ENCODE results near the gene DEDD. TPM values are rescaled to one million over a fixed set of nuclear protein-coding genes. Genes with fewer than 3 reads are reported as not detected.

DEDD gene
- total and polyA plus RNA-seq, 12 donors: 19.7 to 33.0 (median 26.3) TPM

DNA sequence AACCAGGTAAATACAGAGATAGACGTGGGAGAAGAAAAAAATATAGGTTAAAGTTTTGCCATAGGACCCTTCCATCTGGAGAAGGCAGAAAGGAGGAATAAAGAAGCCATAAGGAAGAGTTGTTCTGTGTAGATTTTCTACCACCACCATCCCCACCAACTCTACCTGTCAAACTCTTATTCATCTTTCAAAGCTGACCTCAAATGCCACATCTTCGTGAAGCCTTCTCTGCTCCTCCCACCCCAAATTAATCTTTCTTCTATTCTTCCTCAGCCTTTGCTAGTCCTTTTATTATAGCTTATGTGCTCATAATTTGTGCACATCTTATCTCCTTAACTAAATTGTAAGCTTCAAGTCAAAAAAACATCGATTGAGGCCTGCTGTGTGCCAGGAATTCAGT is 41.9 kb downstream of the DEDD start:
- Histone ChIP-seq H3K36me3 (no peaks in the 10 kb centered on the region), H3K4me1 (peaks cover 0 to under 1% (median 0%) of the 10 kb centered on the region in 9 donors), H3K27me3 (no peaks in the 10 kb centered on the region), H3K27ac (no peak overlapping the region), H3K4me3 (no peak overlapping the region), H3K9me3 (no peaks in the 10 kb centered on the region)
- TF ChIP-seq, protein P1, sequence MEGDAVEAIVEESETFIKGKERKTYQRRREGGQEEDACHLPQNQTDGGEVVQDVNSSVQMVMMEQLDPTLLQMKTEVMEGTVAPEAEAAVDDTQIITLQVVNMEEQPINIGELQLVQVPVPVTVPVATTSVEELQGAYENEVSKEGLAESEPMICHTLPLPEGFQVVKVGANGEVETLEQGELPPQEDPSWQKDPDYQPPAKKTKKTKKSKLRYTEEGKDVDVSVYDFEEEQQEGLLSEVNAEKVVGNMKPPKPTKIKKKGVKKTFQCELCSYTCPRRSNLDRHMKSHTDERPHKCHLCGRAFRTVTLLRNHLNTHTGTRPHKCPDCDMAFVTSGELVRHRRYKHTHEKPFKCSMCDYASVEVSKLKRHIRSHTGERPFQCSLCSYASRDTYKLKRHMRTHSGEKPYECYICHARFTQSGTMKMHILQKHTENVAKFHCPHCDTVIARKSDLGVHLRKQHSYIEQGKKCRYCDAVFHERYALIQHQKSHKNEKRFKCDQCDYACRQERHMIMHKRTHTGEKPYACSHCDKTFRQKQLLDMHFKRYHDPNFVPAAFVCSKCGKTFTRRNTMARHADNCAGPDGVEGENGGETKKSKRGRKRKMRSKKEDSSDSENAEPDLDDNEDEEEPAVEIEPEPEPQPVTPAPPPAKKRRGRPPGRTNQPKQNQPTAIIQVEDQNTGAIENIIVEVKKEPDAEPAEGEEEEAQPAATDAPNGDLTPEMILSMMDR (IDR thresholded peaks at IDR 0.05): no peak
- ATAC-seq (no peak), DNase-seq (no peak)
- WGBS, 2 donors: 84 to 88% methylated on average over 3 of the region's 3 CpGs
- intact Hi-C loops (cut with DNase I): loop anchor here in 3 of 10 donors (10.0 kb wide), 1 partner anchor 256 kb away; no protein-coding TSS in a partner anchor

DNA sequence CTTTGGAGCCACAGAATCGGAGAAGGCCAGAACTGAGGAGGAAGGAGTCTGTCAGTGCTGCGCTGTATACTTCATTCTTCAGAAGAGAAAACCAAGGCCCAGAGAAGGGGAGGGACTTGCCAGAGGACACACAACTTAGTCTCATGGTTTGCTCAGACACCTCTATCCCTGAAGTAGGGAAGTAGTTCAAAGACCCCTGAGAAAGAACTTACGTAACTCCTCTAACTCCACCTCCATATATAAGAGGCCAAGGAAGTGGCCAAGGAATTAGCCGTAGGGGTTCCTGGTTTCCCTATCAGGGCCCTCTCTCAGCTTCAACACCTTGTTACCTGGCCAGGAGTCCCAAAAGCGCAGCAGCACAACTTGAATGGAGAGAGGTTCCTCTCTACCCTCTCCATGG is 42.5 kb downstream of the DEDD start:
- H3K27me3 ChIP-seq: no peaks in the 10 kb centered on the region

DNA sequence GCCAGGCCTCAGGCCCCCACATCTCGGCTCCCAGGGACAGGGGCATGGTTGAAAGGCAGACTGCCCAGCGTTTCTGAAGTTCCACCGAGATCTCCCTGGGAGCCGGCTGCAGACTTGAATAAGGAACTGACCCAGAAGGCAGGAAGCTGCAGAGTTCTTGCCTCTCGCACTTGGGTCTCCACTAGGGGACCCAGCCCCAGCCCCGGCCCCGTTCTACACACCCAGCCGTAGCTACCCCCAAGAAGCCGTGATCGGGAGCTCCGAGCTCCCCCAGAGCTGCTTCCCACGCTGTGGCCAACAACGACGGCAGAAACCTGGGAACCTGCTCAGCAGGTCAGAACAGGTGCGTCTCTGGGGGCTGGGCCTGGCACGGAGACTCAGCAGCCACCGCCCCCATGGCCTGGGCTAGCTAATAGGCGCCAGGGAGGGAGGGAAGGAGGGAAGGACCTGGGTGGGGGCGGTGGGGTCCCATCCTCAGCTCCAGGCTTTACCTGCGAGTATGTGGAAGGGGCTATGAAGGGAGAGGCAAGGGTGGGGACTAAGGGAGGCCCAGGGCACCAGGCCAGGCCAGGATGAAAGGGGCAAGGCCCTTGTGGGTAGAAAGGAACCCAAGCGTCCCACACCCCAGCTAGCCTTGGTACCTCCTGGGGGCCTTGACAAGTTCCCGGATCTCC is 43.1 kb downstream of the DEDD start, which contains the start of gene NECTIN4:
TSS of gene NECTIN4 (minus strand) at position 308 of the 674 bp plus-strand sequence. CDS start at position 46, 262 bp downstream.
- intact Hi-C loops (cut with DNase I): no loop called here
- ATAC-seq (no peak), DNase-seq (no peak)
- Histone ChIP-seq H3K9me3 (no peaks in the 10 kb centered on the region), H3K27me3 (no peaks in the 10 kb centered on the region), H3K27ac (no peak within 1 kb of the TSS), H3K4me3 (no peak within 1 kb of the TSS), H3K36me3 (no peaks in the 10 kb centered on the region), H3K4me1 (peaks cover 0 to 2% (median 0%) of the 10 kb centered on the region in 9 donors)
- WGBS, 2 donors: 73 to 75% methylated on average over 22 of the region's 22 CpGs
- TF ChIP-seq, protein P1 (IDR thresholded peaks at IDR 0.05): no peak

More for the DNA sequence above, 42.5 kb downstream of the DEDD start:
- Histone ChIP-seq H3K27ac (no peak overlapping the region), H3K4me1 (no peaks in the 10 kb centered on the region), H3K36me3 (no peaks in the 10 kb centered on the region), H3K9me3 (no peaks in the 10 kb centered on the region), H3K4me3 (no peak overlapping the region)
- TF ChIP-seq, protein P1 (IDR thresholded peaks at IDR 0.05): no peak
- ATAC-seq (no peak), DNase-seq (no peak)
- WGBS, 2 donors: 95 to 97% methylated on average over 5 of the region's 5 CpGs
- intact Hi-C loops (cut with DNase I): loop anchor here in 3 of 10 donors (10.0 kb wide), 1 partner anchor 255 kb away; no protein-coding TSS in a partner anchor

DNA sequence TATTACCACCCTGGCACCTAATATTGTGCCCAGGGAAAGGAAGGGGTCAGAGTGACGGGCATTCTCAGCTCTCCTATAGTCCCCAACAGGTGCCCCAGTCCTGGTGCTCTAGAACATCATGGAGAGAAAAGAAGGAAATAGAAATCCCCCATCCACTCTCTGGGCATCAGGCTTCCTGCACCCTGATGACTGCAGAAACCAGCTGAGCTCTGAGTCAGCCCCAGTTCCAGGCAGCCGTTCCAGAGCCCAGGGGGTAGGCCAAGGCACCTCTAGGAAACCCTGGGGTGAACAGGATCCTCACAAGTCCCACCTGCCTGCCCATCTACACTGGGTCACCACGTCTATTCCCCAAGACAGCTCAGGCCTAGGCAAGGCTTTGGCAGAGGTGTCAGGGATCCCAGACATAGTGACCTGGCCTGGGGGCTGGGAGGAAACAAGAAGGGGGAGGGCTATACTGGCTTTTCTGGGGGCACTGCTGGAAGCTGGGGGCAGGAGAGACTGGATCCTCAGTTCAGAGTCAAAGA is 43.8 kb downstream of the DEDD start:
- WGBS, 2 donors: 88 to 98% methylated on average over 3 of the region's 3 CpGs

More for the DNA sequence above, 43.8 kb downstream of the DEDD start:
- H3K36me3 ChIP-seq: no peaks in the 10 kb centered on the region
- DNase-seq: no peak
- intact Hi-C loops (cut with DNase I): no loop called here
- H3K9me3 ChIP-seq: no peaks in the 10 kb centered on the region
- ATAC-seq: no peak
- H3K4me1 ChIP-seq: peaks cover 0 to 8% (median 0%) of the 10 kb centered on the region in 9 donors
- TF ChIP-seq, protein P1 (IDR thresholded peaks at IDR 0.05): no peak
- H3K27me3 ChIP-seq: no peaks in the 10 kb centered on the region
- no peak overlapping the region for H3K4me3 ChIP-seq
- H3K27ac ChIP-seq: no peak overlapping the region

All from heart right ventricle (tissue), 16 donors.